Keratinocyte (primary cell): Measurements from ENCODE around the gene VCL. TPM values are rescaled to one million over a fixed set of nuclear protein-coding genes. Genes with fewer than 3 reads are reported as not detected.
"Not testable (repeated sequence)": the region's sequence is repeated elsewhere in the genome, so short reads cannot be mapped to it uniquely, and the experiment has no call there.

Experiments used
- DNase-seq: peaks from one replicate; pipeline ENCODE4 v3.0.0-alpha.2; 2011; ENCODE audit warnings: low read depth, missing footprints, low spot score
- FAIRE-seq: peaks from 2 replicates; lab custom pipeline; 2011; peaks lifted over from hg19 to GRCh38; lab: Jason Lieb, UNC
- H2AFZ ChIP-seq: 2 replicates; pipeline ENCODE4 v1.6.0; 2012; ENCODE audit warnings: low read length, control low read depth, inconsistent platforms; ENCODE audit not compliant: control insufficient read depth
- H3K27ac ChIP-seq: 2 replicates; pipeline ENCODE4 v1.5.1; 2011; ENCODE audit warnings: low read length; ENCODE audit not compliant: control insufficient read depth, insufficient read depth
- H3K27me3 ChIP-seq: 3 replicates; pipeline ENCODE4 v1.6.0; 2011; ENCODE audit warnings: low read length; ENCODE audit not compliant: control insufficient read depth, insufficient read depth; ENCODE audit errors: extremely low read depth
- H3K36me3 ChIP-seq, 2 experiments: 2 replicates in 1 of 2; 3 replicates in 1 of 2; pipeline ENCODE4 v1.5.1; 2011; ENCODE audit warnings: low read length in 2 of 2, mild to moderate bottlenecking in 1 of 2; ENCODE audit not compliant: control insufficient read depth in 2 of 2, insufficient read depth in 2 of 2; ENCODE audit errors: extremely low read depth in 1 of 2
- H3K4me1 ChIP-seq: 3 replicates; pipeline ENCODE4 v1.5.1; 2011; ENCODE audit warnings: low read length; ENCODE audit not compliant: control insufficient read depth, insufficient read depth; ENCODE audit errors: extremely low read depth
- H3K4me2 ChIP-seq: 3 replicates; pipeline ENCODE4 v1.6.0; 2011; ENCODE audit warnings: low read depth, low read length; ENCODE audit not compliant: control insufficient read depth, insufficient read depth; ENCODE audit errors: extremely low read depth
- H3K4me3 ChIP-seq, 3 experiments: fragments of 200-600 bp in 1 of 3; sonication (generic) in 1 of 3; 2 replicates in 2 of 3; 3 replicates in 1 of 3; pipeline ENCODE4 v1.5.1; 2011 to 2016; ENCODE audit warnings: low read length in 3 of 3, mild to moderate bottlenecking in 3 of 3, control low read depth in 2 of 3, inconsistent platforms in 1 of 3, low read depth in 1 of 3, mixed read lengths in 1 of 3, mixed run types in 1 of 3, moderate library complexity in 1 of 3; ENCODE audit not compliant: control insufficient read depth in 2 of 3, insufficient read depth in 2 of 3; ENCODE audit errors: extremely low read depth in 1 of 3
- H3K79me2 ChIP-seq: 2 replicates; pipeline ENCODE4 v1.6.0; 2012; ENCODE audit warnings: low read length; ENCODE audit not compliant: control insufficient read depth, insufficient read depth
- H3K9ac ChIP-seq: 3 replicates; pipeline ENCODE4 v1.6.0; 2011; ENCODE audit warnings: low read length; ENCODE audit not compliant: control insufficient read depth, insufficient read depth; ENCODE audit errors: extremely low read depth
- H3K9me1 ChIP-seq: 3 replicates; pipeline ENCODE4 v1.6.0; 2011; ENCODE audit warnings: low read length; ENCODE audit not compliant: control insufficient read depth, insufficient read depth; ENCODE audit errors: extremely low read depth
- H3K9me3 ChIP-seq: 2 replicates; pipeline ENCODE4 v1.5.1; 2012; ENCODE audit warnings: low read depth, low read length; ENCODE audit not compliant: control insufficient read depth
- H4K20me1 ChIP-seq: 3 replicates; pipeline ENCODE4 v1.6.0; 2011; ENCODE audit warnings: low read length; ENCODE audit not compliant: control insufficient read depth, insufficient read depth; ENCODE audit errors: extremely low read depth
- CTCF ChIP-seq, 3 experiments: IDR thresholded peaks in 1 of 3; conservative IDR thresholded peaks in 1 of 3; optimal IDR thresholded peaks in 1 of 3; 2 replicates in 2 of 3; 3 replicates in 1 of 3; pipeline versions ENCODE3 to v1.5.1; 2011; ENCODE audit warnings: low read length in 3 of 3, mild to moderate bottlenecking in 3 of 3, moderate library complexity in 2 of 3, control low read depth in 1 of 3, inconsistent platforms in 1 of 3; ENCODE audit not compliant: insufficient read depth in 2 of 3; ENCODE audit errors: extremely low read depth in 1 of 3
- EZH2 ChIP-seq: IDR thresholded peaks from one replicate; pipeline ENCODE4 v1.6.1; 2012; ENCODE audit warnings: inconsistent platforms, mild to moderate bottlenecking, low read length, moderate library complexity
- dilution Hi-C: fragments of 300-500 bp; cut with MboI; formaldehyde crosslinking; loops from one replicate; pipeline ENCODE4 v1.7.0; 2020; ENCODE audit warnings: low sequenced_read_pairs; ENCODE audit not compliant: extremely low pct_ligation_motif_present
- polyA plus RNA-seq, 5 experiments: library from polyadenylated mRNA; depleted of rRNA in 3 of 5; stranded (reverse) in 3 of 5; stranded (forward) in 1 of 5; unstranded in 1 of 5; fragments of >200 nt; gene quantifications; 1 replicate in 1 of 5; 2 replicates in 3 of 5; 3 replicates in 1 of 5; pipeline versions ENCODE4 v1.2.1 to v1.2.3, GENCODE V29; 2011 to 2012; ENCODE audit warnings: missing spikeins in 2 of 5, low read depth in 1 of 5, low replicate concordance in 1 of 5

VCL gene
- polyA plus RNA-seq, 1 donor (not counting 4 experiments of a cell fraction or from before 2014, with no cell fraction given), result 102 TPM

- peaks cover 3% of the 10 kb centered on the region for H3K9me1 ChIP-seq
- no peak overlapping the region for H3K9ac ChIP-seq
- peaks cover 3% of the 10 kb centered on the region for H4K20me1 ChIP-seq
- TF ChIP-seq EZH2 (no peak), CTCF (optimal IDR thresholded peaks at IDR 0.05 in 1 of 3, IDR thresholded peaks at IDR 0.05 in 1 of 3, conservative IDR thresholded peaks at IDR 0.05 in 1 of 3; ENCODE audit: extremely low read depth in 1 of 3, insufficient read depth in 2 of 3, low read length in 3 of 3) (no peak)
- dilution Hi-C loops, result no loop called here
- no peak overlapping the region for H3K27ac ChIP-seq
- peaks cover 91% of the 10 kb centered on the region for H3K79me2 ChIP-seq
- H3K4me1 ChIP-seq, result peaks cover 24% of the 10 kb centered on the region
- peaks cover 4% of the 10 kb centered on the region in 2 experiments for H3K36me3 ChIP-seq
- FAIRE-seq (no peak), DNase-seq (no peak)
- no peaks in the 10 kb centered on the region for H3K27me3 ChIP-seq
- H3K4me3 ChIP-seq, result no peak overlapping the region
- no peak overlapping the region for H3K4me2 ChIP-seq
- no peak overlapping the region for H2AFZ ChIP-seq
- no peaks in the 10 kb centered on the region for H3K9me3 ChIP-seq
Observed at GRCh38 chr10:74013004-74013403, 15.1 kb downstream of the VCL start.

DNA sequence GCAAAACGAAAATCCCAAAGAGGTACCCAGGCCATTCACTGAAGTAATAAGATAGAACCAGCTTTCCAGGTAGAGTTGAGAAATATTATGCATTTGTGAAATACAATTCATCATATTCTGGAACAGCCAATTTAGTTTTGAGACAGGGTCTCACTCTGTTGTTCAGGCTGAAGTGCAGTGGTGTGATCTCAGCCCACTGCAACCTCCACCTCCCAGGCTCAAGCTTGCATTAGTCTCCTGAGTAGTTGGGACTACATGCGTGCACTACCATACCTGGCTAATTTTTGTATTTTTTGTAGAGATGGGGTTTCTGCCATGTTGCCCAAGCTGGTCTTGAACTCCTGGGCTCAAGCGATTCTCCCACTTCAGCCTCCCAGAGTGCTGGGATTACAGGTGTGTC, 16.7 kb downstream of the VCL start:
- FAIRE-seq, H3K9ac ChIP-seq, DNase-seq, H3K9me1 ChIP-seq, H3K4me3 ChIP-seq, H3K36me3 ChIP-seq, dilution Hi-C loops, H3K9me3 ChIP-seq, H3K27me3 ChIP-seq, H3K27ac ChIP-seq, H4K20me1 ChIP-seq, H3K4me2 ChIP-seq, H2AFZ ChIP-seq: not testable (repeated sequence)
- peaks cover 93% of the 10 kb centered on the region for H3K79me2 ChIP-seq
- peaks cover 16% of the 10 kb centered on the region for H3K4me1 ChIP-seq

DNA sequence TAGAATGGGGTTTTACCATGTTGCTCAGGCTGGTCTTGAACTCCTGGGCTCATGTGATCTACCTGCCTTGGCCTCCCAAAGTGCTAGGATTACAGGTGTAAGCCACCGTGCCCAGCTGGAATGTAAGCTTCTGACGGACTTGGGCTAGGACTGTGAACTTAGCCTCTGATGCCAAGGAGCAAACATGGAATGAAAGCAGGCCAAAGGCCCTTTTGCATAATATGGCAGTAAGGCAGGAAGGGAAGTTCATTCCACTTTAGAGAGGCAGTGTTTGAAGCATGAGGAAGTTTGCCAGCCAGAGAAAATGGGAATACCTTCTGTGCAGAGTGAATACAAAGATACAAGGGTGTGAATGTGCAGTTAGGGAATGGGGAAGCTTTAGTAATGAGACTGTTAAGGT, 20.3 kb downstream of the VCL start:
- no peak for FAIRE-seq
- dilution Hi-C loops, result no loop called here
- no peak for DNase-seq
- no peak for TF ChIP-seq EZH2
- TF ChIP-seq CTCF (optimal IDR thresholded peaks at IDR 0.05 in 1 of 3, IDR thresholded peaks at IDR 0.05 in 1 of 3, conservative IDR thresholded peaks at IDR 0.05 in 1 of 3; ENCODE audit: extremely low read depth in 1 of 3, insufficient read depth in 2 of 3, low read length in 3 of 3), result no peak
- no peaks in the 10 kb centered on the region for H3K9me3 ChIP-seq
- peaks cover 0 to 7% of the 10 kb centered on the region in 2 experiments for H3K36me3 ChIP-seq
- H4K20me1 ChIP-seq, result peaks cover 3% of the 10 kb centered on the region
- no peak overlapping the region for H3K27ac ChIP-seq
- H3K9me1 ChIP-seq, result no peaks in the 10 kb centered on the region
- no peak overlapping the region for H2AFZ ChIP-seq
- H3K4me3 ChIP-seq, result no peak overlapping the region
- no peaks in the 10 kb centered on the region for H3K27me3 ChIP-seq
- no peak overlapping the region for H3K9ac ChIP-seq
- peaks cover 18% of the 10 kb centered on the region for H3K4me1 ChIP-seq
- no peak overlapping the region for H3K4me2 ChIP-seq
- H3K79me2 ChIP-seq, result peaks cover 84% of the 10 kb centered on the region
